Activated CD8-positive, alpha-beta T cell treated with anti-CD3 and anti-CD28 coated beads for 36 hours (primary cell): Measurements from ENCODE around the gene GALNTL6. TPM values are rescaled to one million over a fixed set of nuclear protein-coding genes. Genes with fewer than 3 reads are reported as not detected.

Experiments
- ATAC-seq: fragments of 200-7000 bp; cut with Tn5 transposase; one replicate; pipeline ENCODE4 v1.10.0; 2021; ENCODE audit warnings: mild to moderate bottlenecking, moderate library complexity
- CTCF ChIA-PET: fragments of 350-600 bp; sonication (Branson Sonifier 250); formaldehyde crosslinking; loops from one replicate; lab custom pipeline; 2021; ENCODE audit warnings: antibody characterized with exemption; lab: Charles Lee
- POLR2A ChIA-PET: fragments of 350-600 bp; sonication (Branson Sonifier 250); formaldehyde crosslinking; loops from one replicate; lab custom pipeline; 2021; ENCODE audit warnings: antibody characterized with exemption; lab: Charles Lee
- DNase-seq: peaks from one replicate; pipeline ENCODE4 v3.0.0-alpha.2; 2020
- H3K27ac Mint-ChIP-seq: one replicate; pipeline ENCODE4 v1.8.0; 2021; ENCODE audit warnings: mild to moderate bottlenecking, mixed read lengths
- H3K27me3 Mint-ChIP-seq: one replicate; pipeline ENCODE4 v1.8.0; 2021; ENCODE audit warnings: mixed read lengths
- H3K36me3 Mint-ChIP-seq: one replicate; pipeline ENCODE4 v1.8.0; 2021; ENCODE audit warnings: low read depth, mixed read lengths
- H3K4me1 Mint-ChIP-seq: one replicate; pipeline ENCODE4 v1.8.0; 2021; ENCODE audit warnings: low read depth, mixed read lengths
- H3K4me3 Mint-ChIP-seq: one replicate; pipeline ENCODE4 v1.8.0; 2021; ENCODE audit warnings: mild to moderate bottlenecking, moderate library complexity, mixed read lengths
- H3K9me3 Mint-ChIP-seq: one replicate; pipeline ENCODE4 v1.8.0; 2021; ENCODE audit warnings: mixed read lengths
- CTCF ChIP-seq: fragments of 200-600 bp; IDR thresholded peaks from one replicate; pipeline ENCODE4 v1.8.0; 2022; ENCODE audit warnings: antibody characterized with exemption, mild to moderate bottlenecking
- intact Hi-C: fragments of 100-400 bp; cut with micrococcal nuclease; formaldehyde crosslinking; loops from one replicate; pipeline ENCODE4 v1.10.0; 2022
- total RNA-seq, 2 experiments: library from RNA; stranded (reverse); gene quantifications; one replicate each; pipeline ENCODE4 v1.2.3, GENCODE V29; 2021

The GALNTL6 gene
- total RNA-seq, 2 experiments from 2014 or later, result not detected

- Mint-ChIP-seq H3K36me3 (no peaks in the 10 kb centered on the region), H3K4me3 (no peak overlapping the region), H3K4me1 (no peaks in the 10 kb centered on the region), H3K27me3 (peaks cover 2% of the 10 kb centered on the region), H3K9me3 (no peaks in the 10 kb centered on the region), H3K27ac (no peak overlapping the region)
- ATAC-seq (no peak), DNase-seq (no peak)
- POLR2A ChIA-PET, result no interaction called here
- CTCF ChIA-PET, result no interaction called here
- TF ChIP-seq CTCF, result no peak
- intact Hi-C loops, result no loop called here
These were observed 1013.7 kb downstream of the GALNTL6 start for GRCh38 chr4:172826861-172827260.

GRCh38 chr4:172830295-172830764, 1017.1 kb downstream of the GALNTL6 start:
- DNase-seq (no peak), ATAC-seq (no peak)
- intact Hi-C loops, result no loop called here
- Mint-ChIP-seq H3K27me3 (peaks cover 2% of the 10 kb centered on the region), H3K36me3 (no peaks in the 10 kb centered on the region), H3K4me3 (no peak overlapping the region), H3K27ac (no peak overlapping the region), H3K9me3 (no peaks in the 10 kb centered on the region), H3K4me1 (no peaks in the 10 kb centered on the region)
- TF ChIP-seq CTCF, result peak; percentile 77
- CTCF ChIA-PET, result no interaction called here
- POLR2A ChIA-PET, result no interaction called here

GRCh38 chr4:172836661-172837060, 1023.5 kb downstream of the GALNTL6 start:
- intact Hi-C loops, result no loop called here
- ChIA-PET POLR2A (no interaction called here), CTCF (no interaction called here)
- Mint-ChIP-seq H3K27ac (no peak overlapping the region), H3K36me3 (no peaks in the 10 kb centered on the region), H3K27me3 (peaks cover 2% of the 10 kb centered on the region), H3K4me1 (no peaks in the 10 kb centered on the region), H3K9me3 (no peaks in the 10 kb centered on the region), H3K4me3 (no peak overlapping the region)
- no peak for ATAC-seq
- no peak for TF ChIP-seq CTCF
- DNase-seq, result no peak

GRCh38 chr4:172838111-172838510, 1024.9 kb downstream of the GALNTL6 start:
- Mint-ChIP-seq H3K9me3 (no peaks in the 10 kb centered on the region), H3K27me3 (peaks cover 2% of the 10 kb centered on the region), H3K36me3 (no peaks in the 10 kb centered on the region), H3K27ac (no peak overlapping the region), H3K4me3 (no peak overlapping the region), H3K4me1 (no peaks in the 10 kb centered on the region)
- POLR2A ChIA-PET, result no interaction called here
- intact Hi-C loops, result no loop called here
- CTCF ChIA-PET, result no interaction called here
- DNase-seq, result no peak
- TF ChIP-seq CTCF, result no peak
- ATAC-seq, result no peak

GRCh38 chr4:172838943-172839342, 1025.7 kb downstream of the GALNTL6 start:
- ATAC-seq (no peak), DNase-seq (no peak)
- no peaks in the 10 kb centered on the region for H3K9me3 Mint-ChIP-seq
- no peaks in the 10 kb centered on the region for H3K4me1 Mint-ChIP-seq
- H3K27me3 Mint-ChIP-seq, result peaks cover 2% of the 10 kb centered on the region
- H3K4me3 Mint-ChIP-seq, result no peak overlapping the region
- no peak for TF ChIP-seq CTCF
- no peak overlapping the region for H3K27ac Mint-ChIP-seq
- CTCF ChIA-PET, result no interaction called here
- intact Hi-C loops, result no loop called here
- no peaks in the 10 kb centered on the region for H3K36me3 Mint-ChIP-seq
- POLR2A ChIA-PET, result no interaction called here
